Mesodermal cell (in vitro differentiated cells): Measurements from ENCODE around the gene RIOX2.

Source experiments
- H3K27ac ChIP-seq: 2 replicates; pipeline ENCODE4 v1.7.0; 2013; ENCODE audit warnings: mild to moderate bottlenecking, low read depth, low read length, moderate library complexity; ENCODE audit not compliant: severe bottlenecking
- H3K36me3 ChIP-seq: 2 replicates; pipeline ENCODE4 v1.7.1; 2013; ENCODE audit warnings: mild to moderate bottlenecking, low read length, moderate library complexity; ENCODE audit not compliant: control insufficient read depth, insufficient read depth
- H3K4me1 ChIP-seq: one replicate; pipeline ENCODE4 v1.7.1; 2013; ENCODE audit warnings: mild to moderate bottlenecking, low read length; ENCODE audit not compliant: insufficient read depth, control insufficient read depth, poor library complexity, severe bottlenecking
- H3K4me3 ChIP-seq: 2 replicates; pipeline ENCODE4 v1.7.0; 2013; ENCODE audit warnings: low read length, control low read depth, mild to moderate bottlenecking; ENCODE audit not compliant: insufficient read depth, poor library complexity, severe bottlenecking; ENCODE audit errors: extremely low read depth
- H3K9me3 ChIP-seq: 2 replicates; pipeline ENCODE4 v1.7.1; 2013; ENCODE audit warnings: mild to moderate bottlenecking, low read length, moderate library complexity; ENCODE audit not compliant: control insufficient read depth
- WGBS, 2 experiments: methylation state at CpG; one replicate each; pipeline ENCODE4 v1.1.5; 2013; ENCODE audit warnings: missing lambda C conversion rate in 2 of 2; ENCODE audit not compliant: insufficient coverage in 2 of 2; 5-methylcytosine and 5-hydroxymethylcytosine counted together

RIOX2 gene

GRCh38 chr3:97954228-97954827, 17.9 kb downstream of the RIOX2 start:
- WGBS, 2 experiments = 91 to 96% methylated on average over 6 to 7 of the region's 9 CpGs
- Histone ChIP-seq H3K4me1 (no peaks in the 10 kb centered on the region), H3K36me3 (peaks cover 51% of the 10 kb centered on the region), H3K27ac (no peak overlapping the region), H3K4me3 (no peak overlapping the region), H3K9me3 (no peaks in the 10 kb centered on the region)

- Histone ChIP-seq H3K27ac (no peak overlapping the region), H3K4me3 (no peak overlapping the region), H3K36me3 (peaks cover 58% of the 10 kb centered on the region), H3K4me1 (no peaks in the 10 kb centered on the region), H3K9me3 (no peaks in the 10 kb centered on the region)
- 100% methylated on average over 1 of the region's 1 CpG for WGBS, 2 experiments
These were observed 19.4 kb downstream of the RIOX2 start for GRCh38 chr3:97952872-97953271.

GRCh38 chr3:97952280-97952679, 20.0 kb downstream of the RIOX2 start:
- H3K36me3 ChIP-seq = peaks cover 58% of the 10 kb centered on the region
- 92 to 93% methylated on average over 3 of the region's 3 CpGs for WGBS, 2 experiments
- no peaks in the 10 kb centered on the region for H3K9me3 ChIP-seq
- no peak overlapping the region for H3K27ac ChIP-seq
- no peak overlapping the region for H3K4me3 ChIP-seq
- no peaks in the 10 kb centered on the region for H3K4me1 ChIP-seq

DNA sequence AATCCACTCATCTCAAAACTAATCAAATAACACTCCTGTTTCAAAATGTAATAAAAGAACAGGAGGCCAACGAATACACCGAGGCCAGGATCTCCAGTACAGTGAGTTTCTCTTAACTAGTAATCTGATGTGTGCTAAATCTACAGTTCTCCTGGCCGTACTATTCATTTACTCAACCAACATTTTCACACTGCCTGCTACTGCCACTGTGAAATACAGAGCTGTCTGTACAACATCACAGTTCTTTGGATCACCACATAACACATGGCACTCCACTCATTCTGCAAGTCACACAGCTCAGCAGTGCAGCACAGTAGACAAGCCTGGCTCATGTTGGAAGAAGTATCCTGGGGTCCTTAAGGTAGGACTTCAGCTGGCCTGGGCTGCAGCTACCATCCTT, 21.9 kb downstream of the RIOX2 start:
- H3K4me1 ChIP-seq = no peaks in the 10 kb centered on the region
- H3K4me3 ChIP-seq = no peak overlapping the region
- WGBS, 2 experiments = no CpG with 5 or more reads among the region's 3 CpGs
- peaks cover 58% of the 10 kb centered on the region for H3K36me3 ChIP-seq
- no peak overlapping the region for H3K27ac ChIP-seq
- H3K9me3 ChIP-seq = no peaks in the 10 kb centered on the region

- Histone ChIP-seq H3K36me3 (peaks cover 57% of the 10 kb centered on the region), H3K9me3 (no peaks in the 10 kb centered on the region), H3K4me3 (no peak overlapping the region), H3K27ac (no peak overlapping the region), H3K4me1 (no peaks in the 10 kb centered on the region)
- 79 to 83% methylated on average over 4 to 5 of the region's 5 CpGs for WGBS, 2 experiments
These were observed 22.5 kb downstream of the RIOX2 start for GRCh38 chr3:97949743-97950142.

DNA sequence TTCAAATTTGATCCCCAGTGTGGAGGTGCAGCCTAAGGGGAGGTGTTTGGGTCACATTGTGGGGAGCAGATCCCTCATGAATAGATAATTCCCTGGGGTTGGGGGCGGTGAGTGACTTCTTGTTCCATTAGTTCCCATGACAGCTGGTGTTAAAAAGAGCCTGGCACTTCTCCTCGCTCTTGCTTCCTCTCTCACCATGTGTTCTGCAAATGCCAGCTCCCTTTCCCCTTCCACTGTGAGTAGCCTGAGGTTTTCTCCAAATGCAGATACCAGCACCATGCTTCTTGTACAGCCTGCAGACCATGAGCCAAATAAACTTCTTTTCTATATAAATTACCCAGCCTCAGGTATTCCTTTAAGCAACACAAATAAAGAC, 23.1 kb downstream of the RIOX2 start:
- no peaks in the 10 kb centered on the region for H3K4me1 ChIP-seq
- H3K36me3 ChIP-seq = peaks cover 51% of the 10 kb centered on the region
- H3K4me3 ChIP-seq = no peak overlapping the region
- no peak overlapping the region for H3K27ac ChIP-seq
- WGBS, 2 experiments = 85 to 92% methylated on average over 2 of the region's 2 CpGs
- H3K9me3 ChIP-seq = no peaks in the 10 kb centered on the region

GRCh38 chr3:97948351-97949109, 23.7 kb downstream of the RIOX2 start:
- no peak overlapping the region for H3K4me3 ChIP-seq
- WGBS, 2 experiments = 94 to 97% methylated on average over 3 of the region's 5 CpGs
- H3K9me3 ChIP-seq = no peaks in the 10 kb centered on the region
- no peaks in the 10 kb centered on the region for H3K4me1 ChIP-seq
- peaks cover 49% of the 10 kb centered on the region for H3K36me3 ChIP-seq
- no peak overlapping the region for H3K27ac ChIP-seq

DNA sequence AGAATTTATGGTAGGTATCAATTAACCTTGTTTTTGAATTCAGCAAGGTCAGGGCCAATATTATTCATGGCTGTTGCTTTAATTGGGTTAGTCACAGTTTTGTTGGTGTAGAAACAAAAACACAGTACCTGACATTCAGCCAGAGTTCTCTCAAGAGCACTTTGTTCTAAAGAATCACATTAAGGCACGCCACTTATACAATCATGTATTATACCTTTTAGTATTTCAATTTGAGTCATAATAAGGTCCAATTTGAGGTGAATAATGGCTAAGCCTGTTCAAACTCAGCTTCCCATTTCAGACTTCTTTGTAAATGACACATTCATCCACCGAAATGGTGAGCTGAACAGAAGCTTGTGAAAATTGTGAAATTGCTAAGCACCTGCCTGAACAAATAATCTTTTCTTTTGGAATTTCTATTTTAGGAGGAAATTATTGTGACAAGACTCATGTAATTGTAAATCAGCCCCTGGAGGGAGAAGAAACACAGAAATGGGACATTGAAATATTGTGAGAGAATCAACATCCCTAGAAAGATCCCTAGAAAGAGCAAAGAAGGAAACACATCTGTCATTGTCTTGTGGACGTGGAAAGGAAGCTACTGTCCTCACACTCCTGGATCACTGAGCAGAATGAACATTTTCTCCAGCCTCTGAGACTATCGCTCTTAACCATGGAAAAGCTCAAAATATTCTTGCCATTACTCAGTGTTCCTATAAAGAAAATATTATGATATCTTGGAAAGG, 29.3 kb downstream of the RIOX2 start:
- Histone ChIP-seq H3K9me3 (no peaks in the 10 kb centered on the region), H3K4me1 (no peaks in the 10 kb centered on the region), H3K4me3 (no peak overlapping the region), H3K36me3 (peaks cover 18% of the 10 kb centered on the region), H3K27ac (no peak overlapping the region)
- WGBS, 2 experiments = 100% methylated on average over 1 of the region's 4 CpGs; no CpG with 5 or more reads in 1 of the 2 experiments

DNA sequence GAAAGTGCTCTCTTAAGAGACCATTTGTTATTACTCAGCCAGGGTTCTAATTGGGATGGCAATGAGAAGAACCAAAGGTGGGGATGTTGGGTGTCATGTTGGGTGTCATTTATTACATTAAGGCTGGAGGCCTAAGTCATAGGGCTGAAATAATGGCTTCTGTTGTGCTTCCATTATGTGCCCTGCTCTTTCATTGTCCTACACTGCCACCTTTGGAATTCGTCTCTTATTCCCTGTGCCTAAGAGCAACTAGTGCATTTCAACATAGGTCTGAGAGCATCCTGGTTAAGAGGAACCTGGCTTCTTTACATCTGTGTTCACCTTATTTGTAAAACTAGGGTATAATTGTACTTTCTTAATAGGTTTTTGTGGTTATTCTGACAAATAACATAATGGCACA, 32.2 kb downstream of the RIOX2 start:
- 50 to 80% methylated on average over 1 of the region's 1 CpG for WGBS, 2 experiments
- Histone ChIP-seq H3K27ac (no peak overlapping the region), H3K4me3 (no peak overlapping the region), H3K36me3 (peaks cover 17% of the 10 kb centered on the region), H3K9me3 (no peaks in the 10 kb centered on the region), H3K4me1 (no peaks in the 10 kb centered on the region)

DNA sequence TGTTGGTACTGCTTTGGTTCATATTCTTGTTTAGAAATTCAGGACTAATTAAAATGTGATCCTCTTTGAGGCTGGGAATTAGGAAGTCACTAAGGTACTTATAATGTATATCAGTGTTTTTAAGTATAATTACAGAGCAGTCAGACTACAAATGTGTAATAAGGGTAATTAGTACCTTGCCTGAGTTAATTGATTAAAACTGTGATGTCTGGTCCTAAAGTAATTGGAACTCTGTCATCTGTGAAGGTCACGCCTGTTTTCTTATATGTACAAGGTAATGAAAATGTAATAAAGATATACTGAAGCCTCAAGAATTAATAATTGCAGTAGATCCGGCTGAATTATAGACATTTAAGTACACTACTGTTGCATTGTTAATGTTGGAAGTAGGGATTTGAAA, 32.8 kb downstream of the RIOX2 start:
- Histone ChIP-seq H3K9me3 (no peaks in the 10 kb centered on the region), H3K4me1 (no peaks in the 10 kb centered on the region), H3K27ac (no peak overlapping the region), H3K4me3 (no peak overlapping the region), H3K36me3 (peaks cover 14% of the 10 kb centered on the region)
- WGBS, 2 experiments = 95% methylated on average over 2 of the region's 2 CpGs; no CpG with 5 or more reads in 1 of the 2 experiments
